HG03097 (cell line): ENCODE results near the gene SAP30BP.
A peak's percentile ranks its signal among the peaks of the same experiment; 100 is the strongest.
"Not testable (repeated sequence)": the region's sequence is repeated elsewhere in the genome, so short reads cannot be mapped to it uniquely, and the experiment has no call there.

Experiments
- ATAC-seq: cut with Tn5 transposase; IDR thresholded peaks from one replicate; pipeline ENCODE4 v1.9.1; 2021; ENCODE audit not compliant: unreplicated experiment, low FRiP score

Gene SAP30BP

DNA sequence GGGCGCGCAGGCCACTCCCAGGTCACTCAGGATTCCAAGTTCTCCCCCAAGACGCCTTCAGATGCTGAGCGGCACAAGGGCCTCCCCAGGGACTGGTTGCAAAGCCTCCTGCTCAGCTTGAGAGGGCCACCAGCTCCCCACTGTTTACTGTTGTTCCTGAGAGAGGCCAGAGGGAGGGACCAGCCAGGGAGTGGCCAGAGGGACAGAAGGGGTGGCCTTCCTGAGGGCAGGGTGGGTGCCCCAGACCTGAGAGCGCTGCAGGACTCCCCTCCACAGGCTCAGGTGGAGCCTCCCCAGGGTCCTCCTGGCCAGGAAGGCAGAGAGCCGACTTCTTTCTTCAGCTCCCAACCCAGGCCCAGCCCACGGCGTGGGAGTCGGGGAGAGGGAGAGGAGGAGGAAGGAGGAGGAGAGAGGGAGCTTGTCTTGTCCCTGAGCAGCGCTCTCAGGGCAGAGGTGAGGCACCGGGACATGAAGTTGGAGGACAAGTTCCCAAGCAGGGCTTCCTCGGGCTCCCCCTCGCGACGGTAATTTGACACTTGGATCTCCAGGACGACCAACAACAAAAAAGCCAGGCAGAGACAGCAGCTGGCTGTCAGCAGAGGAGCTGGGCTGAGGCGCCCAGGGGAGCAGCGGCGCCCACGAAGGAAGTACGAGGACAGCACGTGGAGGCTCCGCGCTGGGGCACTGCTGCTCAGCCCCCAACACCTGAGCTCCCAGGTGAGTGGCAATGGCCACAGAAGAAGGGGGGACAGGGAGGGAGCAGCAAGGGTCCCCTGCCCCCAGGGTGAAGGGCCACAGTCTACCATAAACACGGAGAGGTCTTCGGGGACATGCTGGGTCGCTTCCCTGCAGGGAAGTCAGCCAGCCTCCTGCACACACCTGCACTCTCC, 33.4 kb upstream of the SAP30BP start:
- no peak for ATAC-seq

DNA sequence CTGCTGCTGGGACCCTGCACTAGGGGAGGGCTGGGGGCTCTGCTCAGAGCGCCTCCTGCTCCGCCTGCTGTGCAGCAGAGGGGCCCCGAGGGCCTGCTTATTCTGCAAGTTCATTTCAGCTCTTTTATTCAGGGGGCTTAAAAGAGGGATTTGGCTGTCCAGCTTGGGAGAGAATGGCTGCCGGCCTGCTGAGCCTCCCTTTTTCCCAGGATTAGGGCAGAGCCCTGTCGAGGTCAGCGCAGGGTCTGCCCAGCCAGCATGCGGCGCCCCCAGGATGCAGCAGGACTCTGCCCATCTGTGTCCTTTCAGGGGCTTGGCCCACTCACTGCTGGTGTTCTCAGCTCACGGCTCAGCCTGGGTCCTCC, 32.8 kb upstream of the SAP30BP start:
- ATAC-seq: no peak

DNA sequence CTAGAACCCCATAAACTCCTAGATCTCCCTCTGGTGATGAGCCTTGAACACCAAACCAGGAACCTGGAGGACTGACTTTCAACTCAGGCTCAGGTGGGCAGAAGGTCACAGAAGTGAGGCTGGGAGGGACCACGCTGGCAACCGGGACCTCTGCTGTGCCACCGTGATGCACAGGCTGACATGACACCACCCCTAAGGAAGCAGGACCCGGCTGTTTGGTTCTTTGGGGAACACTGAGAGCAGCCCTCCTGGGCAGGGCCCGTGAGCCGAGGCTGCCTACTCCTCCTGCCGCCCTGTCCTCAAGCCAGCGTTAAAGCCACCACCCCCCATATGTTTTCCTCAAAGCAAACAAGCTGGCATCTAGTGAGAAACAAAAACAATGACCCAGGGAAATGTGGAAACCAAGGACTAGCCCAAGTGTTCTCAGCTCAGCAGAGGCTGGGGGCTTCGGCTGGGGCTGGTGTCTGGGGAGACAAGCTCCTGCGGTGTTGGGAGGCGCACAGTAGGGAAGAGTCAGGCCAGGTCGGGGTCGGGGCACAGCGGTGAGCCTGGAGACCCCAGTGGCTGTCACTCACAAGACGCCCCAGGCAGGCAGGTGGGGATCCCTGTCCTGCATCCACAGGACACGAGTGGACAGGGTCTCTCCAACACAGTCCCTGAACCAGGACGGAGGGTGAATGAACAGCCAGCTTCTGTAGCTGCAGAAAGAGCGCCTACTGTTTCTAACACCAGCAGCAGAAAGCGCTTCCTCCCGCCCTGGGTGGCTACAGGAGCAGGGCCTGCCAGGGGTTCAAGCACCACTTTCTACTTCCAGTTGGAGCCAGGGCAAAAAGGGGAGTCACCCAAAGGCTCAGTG, 32.2 kb upstream of the SAP30BP start:
- ATAC-seq: no peak

DNA sequence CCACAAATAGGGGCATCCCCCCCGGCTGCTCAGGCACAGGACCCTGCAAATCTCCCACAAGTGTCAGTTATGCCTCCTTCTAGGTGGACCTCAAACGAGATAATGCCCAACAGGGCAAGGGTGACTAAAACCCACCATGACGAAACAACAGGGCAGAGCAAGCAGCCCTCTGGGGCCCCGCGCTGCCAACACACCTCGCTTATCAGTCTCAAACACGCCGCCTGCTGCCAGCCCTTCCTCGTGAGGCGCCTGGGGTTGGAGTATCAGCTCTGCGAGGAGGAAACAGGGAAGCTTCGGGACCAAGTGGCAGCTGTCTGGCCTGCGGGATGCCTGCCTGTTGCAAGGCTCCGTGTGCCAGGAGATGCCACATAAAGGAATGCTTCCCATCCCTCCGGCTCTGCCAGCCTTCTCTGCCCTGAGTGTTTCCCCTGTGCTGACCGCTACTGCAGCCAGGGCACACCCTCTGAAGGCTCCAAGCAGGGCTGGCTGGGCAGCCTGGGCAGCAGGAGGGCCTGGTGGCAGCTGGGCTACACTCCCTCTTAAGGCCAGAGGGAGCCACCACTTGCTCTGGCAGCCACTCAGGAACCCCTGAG, 31.4 kb upstream of the SAP30BP start:
- ATAC-seq: no peak

DNA sequence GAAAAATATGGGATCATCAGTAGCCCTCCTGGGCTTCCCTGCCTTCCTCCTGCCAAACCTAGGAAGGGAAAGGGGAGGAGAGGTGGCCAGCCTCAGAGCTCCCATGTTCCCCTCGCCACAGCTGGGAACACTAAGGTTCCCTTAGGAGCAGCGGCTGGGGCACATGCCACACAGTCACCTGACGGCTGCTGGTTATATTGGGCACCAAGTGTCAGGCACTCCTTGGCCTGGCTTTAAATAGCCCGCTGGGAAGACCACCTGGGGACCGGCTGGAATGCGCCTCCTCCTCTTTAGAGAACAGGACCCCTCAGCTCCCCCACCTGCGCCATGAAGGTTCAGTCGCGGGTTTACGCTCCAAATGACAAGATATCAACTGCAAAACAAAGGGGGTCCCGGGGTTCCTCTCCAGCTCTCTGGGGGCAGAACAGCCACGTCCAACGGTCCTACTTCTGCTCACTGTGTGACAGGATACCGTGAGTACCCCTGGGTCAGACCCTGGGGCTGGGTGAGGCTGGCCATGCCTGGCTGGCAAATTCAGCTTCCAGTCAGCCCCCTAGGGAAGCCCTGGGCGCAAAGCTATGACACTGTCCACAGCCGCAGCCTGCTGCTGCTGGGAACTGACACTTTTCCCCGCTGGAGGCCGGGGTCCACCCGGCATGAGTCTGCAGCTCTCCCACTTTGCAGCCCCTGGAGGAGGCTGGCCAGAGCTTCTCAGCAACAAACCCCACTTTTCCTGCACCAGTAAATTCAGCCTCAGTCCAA, 30.6 kb upstream of the SAP30BP start:
- ATAC-seq: no peak

DNA sequence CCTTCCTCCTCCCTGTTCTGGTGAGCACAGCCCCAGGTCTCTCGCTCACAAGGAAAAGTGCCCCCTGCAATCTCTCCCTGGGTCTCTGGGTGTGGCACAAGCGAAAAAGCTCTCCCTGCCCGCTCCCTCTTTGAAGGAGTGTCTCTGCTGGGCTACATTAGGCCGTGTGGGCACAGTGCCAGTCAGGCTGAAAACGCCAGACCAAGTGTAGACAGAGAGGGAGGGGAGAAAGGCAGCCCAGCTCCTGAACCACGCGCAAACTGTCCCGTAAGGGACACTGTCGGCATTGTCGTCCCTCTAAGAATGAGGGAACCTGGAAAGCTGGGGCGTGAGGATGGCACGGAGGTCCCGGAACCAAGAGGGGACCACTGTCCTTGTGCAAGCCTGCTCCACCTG, 30.0 kb upstream of the SAP30BP start:
- no peak for ATAC-seq

DNA sequence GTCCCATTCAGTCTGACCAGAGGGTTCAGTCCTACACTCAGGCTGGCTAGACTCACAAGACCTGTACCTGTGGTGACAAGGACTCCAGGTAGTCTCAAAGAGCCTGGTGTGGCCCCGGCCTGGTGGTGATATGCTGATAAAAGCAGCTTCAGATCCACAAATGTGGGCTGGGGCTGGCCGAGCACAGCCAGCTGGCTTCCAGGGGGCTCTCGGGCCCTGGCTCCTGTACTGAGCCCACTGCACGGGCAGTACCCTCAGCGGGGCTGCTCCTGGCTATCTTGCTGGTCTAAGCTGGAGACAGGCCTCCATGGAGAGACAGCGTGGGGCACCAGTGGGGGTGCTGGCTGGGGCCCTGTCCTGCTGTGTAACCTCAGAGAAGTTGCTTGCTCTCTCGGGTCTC, 29.6 kb upstream of the SAP30BP start:
- ATAC-seq: no peak

GRCh38 chr17:75638039-75638438, 29.1 kb upstream of the SAP30BP start:
- ATAC-seq: not testable (repeated sequence)

DNA sequence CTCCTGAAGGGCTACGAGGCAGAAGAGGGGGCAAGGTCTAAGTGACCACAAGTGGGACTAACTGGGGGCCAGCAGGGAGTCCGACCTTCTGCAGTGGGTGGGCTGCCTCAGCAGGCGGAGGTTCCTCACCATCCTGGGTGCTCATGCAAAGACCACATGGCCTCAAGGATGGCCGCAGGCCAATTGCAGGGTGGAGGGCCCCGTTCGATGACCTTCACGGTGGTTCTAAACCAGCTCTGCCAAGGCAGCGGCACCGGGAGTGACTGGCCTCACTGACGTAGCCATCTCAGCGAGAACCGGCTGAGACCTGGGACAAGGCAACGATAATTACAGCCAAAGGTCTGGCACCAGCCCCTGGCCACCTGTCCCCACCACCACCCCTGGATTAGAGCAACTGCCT, 28.2 kb upstream of the SAP30BP start:
- ATAC-seq: no peak

DNA sequence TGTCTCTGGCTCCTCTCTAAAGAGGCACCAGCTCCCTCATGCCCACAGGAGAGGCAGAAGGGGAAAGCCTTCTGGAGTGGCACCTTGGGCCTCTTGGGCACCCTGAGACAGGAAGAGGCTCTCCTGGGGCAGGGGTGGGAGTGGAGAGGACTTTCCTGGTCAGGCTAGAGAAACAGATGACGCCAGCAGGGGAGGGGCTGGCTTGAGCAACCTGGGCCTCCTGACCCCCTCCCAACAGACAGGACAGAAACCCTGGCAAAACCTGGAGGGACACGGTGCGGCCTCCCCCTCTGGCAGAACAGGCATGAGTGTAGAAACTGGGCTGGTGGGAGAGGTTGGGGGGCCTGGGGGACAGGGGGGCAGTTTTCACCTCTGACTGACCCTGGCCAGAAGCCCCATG, 27.8 kb upstream of the SAP30BP start:
- ATAC-seq: no peak

DNA sequence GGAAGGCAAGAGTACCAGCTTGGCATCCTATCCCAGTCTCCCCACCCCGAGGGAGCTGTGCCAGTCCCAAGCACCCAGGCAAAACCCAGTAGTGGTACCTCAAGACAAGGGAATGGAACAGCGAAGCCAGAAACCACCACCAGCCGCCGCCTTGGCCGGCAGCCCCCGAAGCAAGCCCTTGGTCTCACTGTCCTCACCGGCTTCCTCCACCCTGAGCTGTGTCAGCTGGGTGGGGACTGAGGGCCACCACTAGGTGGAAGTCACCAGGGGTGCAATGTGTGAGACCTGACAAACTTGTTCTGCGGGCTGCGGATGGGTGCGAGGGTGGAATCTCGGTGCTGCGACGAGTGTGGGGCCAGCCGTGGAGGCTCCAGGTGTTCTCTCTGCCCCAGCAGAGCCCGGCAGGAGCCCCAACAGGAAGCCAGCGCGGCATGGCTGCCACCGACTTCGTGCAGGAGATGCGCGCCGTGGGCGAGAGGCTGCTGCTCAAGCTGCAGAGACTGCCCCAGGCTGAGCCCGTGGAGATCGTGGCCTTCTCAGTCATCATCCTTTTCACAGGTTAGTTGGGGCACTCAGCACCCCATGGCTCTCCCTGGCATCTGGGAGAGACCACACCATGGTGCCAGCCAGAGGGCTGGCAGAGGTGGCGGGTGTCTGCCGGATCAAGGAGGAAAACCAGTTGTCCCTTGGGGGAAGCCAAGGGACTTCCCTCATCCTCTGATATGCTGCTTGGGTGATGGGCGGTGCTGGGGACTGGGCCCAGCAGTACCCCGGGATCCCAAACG, 27.2 kb upstream of the SAP30BP start:
- ATAC-seq: no peak

DNA sequence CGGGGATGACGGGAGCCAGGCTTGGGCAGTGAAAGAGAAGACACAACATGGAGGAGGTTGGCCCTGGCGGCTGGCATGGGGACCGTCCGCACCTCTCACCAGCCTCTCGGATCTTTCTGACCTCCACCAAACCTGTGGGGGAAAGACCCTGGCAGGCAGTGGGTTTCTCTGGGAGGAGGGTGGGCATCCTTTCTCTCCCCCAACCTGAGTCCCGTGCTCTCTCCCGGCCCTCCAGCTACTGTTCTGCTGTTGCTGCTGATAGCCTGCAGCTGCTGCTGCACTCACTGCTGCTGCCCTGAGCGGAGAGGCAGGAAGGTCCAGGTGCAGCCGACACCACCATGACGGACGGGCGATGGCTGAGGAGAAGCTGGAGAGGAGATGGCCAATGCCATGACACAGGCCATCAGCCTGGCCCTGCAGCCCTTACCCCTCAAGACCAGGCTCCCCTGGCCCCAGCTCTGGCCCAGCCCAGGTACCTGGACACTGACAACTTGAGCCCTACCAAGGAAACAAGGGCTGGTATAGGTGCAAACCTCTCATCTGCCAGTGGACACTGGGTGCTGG, 26.5 kb upstream of the SAP30BP start:
- no peak for ATAC-seq

DNA sequence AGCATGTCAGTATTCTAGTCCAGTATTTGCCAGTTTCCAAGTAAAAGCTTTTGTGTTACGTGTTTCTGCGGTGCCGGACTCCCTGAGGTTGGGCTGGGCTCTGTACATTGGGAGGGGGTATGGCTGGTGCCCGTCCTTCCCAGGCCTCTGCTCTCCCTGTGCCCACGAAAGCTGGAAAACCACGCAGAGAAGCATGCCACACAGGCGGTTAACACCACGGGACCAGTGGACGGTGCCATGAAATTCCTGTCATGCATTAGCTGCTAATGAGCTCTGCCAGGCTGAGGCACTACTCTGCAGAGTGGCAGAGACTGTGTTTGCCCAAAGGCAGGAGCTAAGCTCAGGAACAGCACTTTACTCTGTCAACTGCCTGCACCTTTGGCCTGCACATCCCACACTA, 25.8 kb upstream of the SAP30BP start:
- ATAC-seq: no peak

GRCh38 chr17:75642182-75642783, 24.9 kb upstream of the SAP30BP start:
- ATAC-seq: no peak

- no peak for ATAC-seq
These were observed 24.1 kb upstream of the SAP30BP start for GRCh38 chr17:75642784-75643642.

DNA sequence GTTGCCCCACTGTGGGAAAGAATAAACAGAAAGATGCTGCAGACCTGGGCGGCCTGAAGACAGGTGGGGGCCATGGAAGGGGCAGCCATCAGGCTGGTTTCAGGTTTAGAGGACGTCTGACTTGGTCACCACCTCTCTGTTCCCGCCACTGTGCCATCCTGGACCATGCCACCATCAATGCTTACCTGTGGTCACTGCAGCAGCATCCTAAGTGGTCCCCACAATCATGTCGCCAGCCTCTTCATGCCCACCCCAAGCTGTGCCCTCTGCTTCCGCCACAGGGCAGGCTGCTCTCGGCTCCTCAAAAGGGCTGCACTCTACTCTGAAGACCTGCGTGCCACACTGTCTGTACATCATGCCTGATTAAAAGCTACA, 23.5 kb upstream of the SAP30BP start:
- ATAC-seq: no peak

DNA sequence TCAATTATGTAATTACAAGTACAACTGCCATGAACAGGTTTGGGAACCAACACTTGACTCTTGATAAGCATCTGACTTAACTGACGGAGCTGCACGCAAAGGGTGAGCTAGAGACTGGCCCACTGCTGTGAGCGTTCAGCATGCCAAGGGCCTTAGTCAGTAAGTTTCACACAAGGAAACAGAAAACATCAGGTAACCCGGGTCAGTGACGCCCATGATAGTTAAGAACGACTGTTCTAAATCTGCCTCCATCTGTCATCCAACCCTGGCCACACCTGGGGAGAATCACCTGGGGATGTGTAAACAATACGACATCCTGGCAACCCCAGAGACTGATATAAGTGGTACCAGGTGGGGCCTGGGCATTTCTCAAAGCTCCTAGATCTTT, 21.6 kb upstream of the SAP30BP start:
- ATAC-seq: no peak

- ATAC-seq: peak; percentile 73
These were observed 21.1 kb upstream of the SAP30BP start for GRCh38 chr17:75645889-75646637.
